OCI-LY1 (cell line): ENCODE measurements around the gene FBXW7.

ENCODE experiments used
- H2AFZ ChIP-seq: fragments of 200-600 bp; sonication (generic), shearing (Covaris generic); 2 replicates; pipeline ENCODE4 v1.6.0; 2014; ENCODE audit warnings: antibody characterized with exemption, mild to moderate bottlenecking, low read length
- H3F3A ChIP-seq: fragments of 200-600 bp; sonication (generic), shearing (Covaris generic); 2 replicates; pipeline ENCODE4 v1.6.0; 2014; ENCODE audit warnings: mild to moderate bottlenecking, antibody characterized with exemption, low read length, moderate library complexity; ENCODE audit not compliant: insufficient read depth
- H3K27ac ChIP-seq: fragments of 200-600 bp; sonication (generic); 2 replicates; pipeline ENCODE4 v1.5.1; 2014; ENCODE audit warnings: low read length, mixed run types, mild to moderate bottlenecking, low read depth; ENCODE audit not compliant: poor library complexity, severe bottlenecking
- H3K27me3 ChIP-seq: fragments of 200-600 bp; sonication (generic); 2 replicates; pipeline ENCODE4 v1.6.0; 2014; ENCODE audit warnings: antibody characterized with exemption, mild to moderate bottlenecking, low read length, moderate library complexity; ENCODE audit not compliant: insufficient read depth
- H3K36me3 ChIP-seq: fragments of 200-600 bp; sonication (generic); 2 replicates; pipeline ENCODE4 v1.6.1; 2014; ENCODE audit warnings: mild to moderate bottlenecking, antibody characterized with exemption, low read length, moderate library complexity, mixed read lengths; ENCODE audit not compliant: insufficient read depth
- H3K4me1 ChIP-seq: fragments of 200-600 bp; sonication (generic); 2 replicates; pipeline ENCODE4 v1.5.1; 2014; ENCODE audit warnings: mild to moderate bottlenecking, low read length, moderate library complexity; ENCODE audit not compliant: insufficient read depth, severe bottlenecking
- H3K4me2 ChIP-seq: fragments of 200-600 bp; sonication (generic), shearing (Covaris generic); 2 replicates; pipeline ENCODE4 v1.6.1; 2014; ENCODE audit warnings: low read length
- H3K4me3 ChIP-seq: fragments of 200-600 bp; sonication (generic); 2 replicates; pipeline ENCODE4 v1.5.1; 2014; ENCODE audit warnings: low read length, low read depth, mild to moderate bottlenecking, mixed read lengths; ENCODE audit not compliant: poor library complexity, severe bottlenecking
- H3K79me2 ChIP-seq: fragments of 200-600 bp; shearing (Covaris generic); 2 replicates; pipeline ENCODE4 v1.6.1; 2016; ENCODE audit warnings: mixed run types, low read length, mixed read lengths; ENCODE audit not compliant: insufficient read depth
- H3K9ac ChIP-seq: fragments of 200-600 bp; sonication (generic), shearing (Covaris generic); 2 replicates; pipeline ENCODE4 v1.6.1; 2014; ENCODE audit warnings: mild to moderate bottlenecking, low read length, mixed read lengths
- H3K9me2 ChIP-seq: fragments of 200-600 bp; sonication (generic), shearing (Covaris generic); 2 replicates; pipeline ENCODE4 v1.6.1; 2014; ENCODE audit warnings: low read depth, mild to moderate bottlenecking, low read length, mixed read lengths
- H3K9me3 ChIP-seq: fragments of 200-600 bp; shearing (Covaris generic); 2 replicates; pipeline ENCODE4 v1.6.1; 2014; ENCODE audit warnings: low read length, mixed read lengths
- H4K20me1 ChIP-seq: fragments of 200-600 bp; sonication (generic), shearing (Covaris generic); 2 replicates; pipeline ENCODE4 v1.6.0; 2016; ENCODE audit warnings: mild to moderate bottlenecking, low read length; ENCODE audit not compliant: insufficient read depth
- EZH2 ChIP-seq: fragments of 200-600 bp; sonication (generic), shearing (Covaris generic); IDR thresholded peaks from 2 replicates; pipeline ENCODE4 v1.8.0; 2017; ENCODE audit warnings: borderline replicate concordance, mixed run types, mild to moderate bottlenecking, antibody characterized with exemption, low read length, moderate library complexity, mixed read lengths
- TF ChIP-seq, protein P1 (sequence below): fragments of 200-600 bp; sonication (generic), shearing (Covaris generic); IDR thresholded peaks from 2 replicates; pipeline ENCODE4 v1.5.1; 2017; ENCODE audit warnings: mild to moderate bottlenecking, antibody characterized with exemption, low read length, moderate library complexity, mixed read lengths

FBXW7 gene

DNA sequence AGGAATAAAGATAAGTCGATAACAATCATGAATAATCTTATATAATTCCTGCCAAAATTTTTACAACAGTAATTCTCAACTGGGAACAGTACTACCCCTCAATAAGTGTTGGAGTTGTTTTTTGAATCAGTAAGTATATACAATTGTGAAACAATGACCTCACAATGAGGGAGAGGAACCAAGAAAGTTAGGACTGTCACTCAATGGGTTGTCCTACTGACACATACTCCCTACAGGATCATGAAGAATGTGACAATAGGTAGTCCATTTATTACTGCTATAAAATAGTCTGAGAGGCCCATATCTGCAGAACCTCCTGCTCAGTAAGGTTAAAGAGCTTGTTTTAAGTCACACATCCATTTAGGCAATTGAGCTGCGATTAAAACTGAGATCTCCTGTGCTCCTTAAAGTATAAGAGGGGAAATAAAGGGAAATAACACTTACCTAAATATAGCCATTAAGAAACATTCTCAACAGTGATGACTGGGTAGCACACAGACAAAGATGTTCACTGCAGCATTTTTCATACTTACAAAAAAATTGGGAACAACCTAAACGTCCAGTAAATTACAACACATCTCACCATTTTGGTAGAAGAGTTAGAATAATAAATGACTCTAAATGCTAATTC is 26.2 kb downstream of the FBXW7 start:
- Histone ChIP-seq H3K9me2 (no peaks in the 10 kb centered on the region), H4K20me1 (no peaks in the 10 kb centered on the region), H3K27ac (peak overlapping the region; percentile 14), H2AFZ (no peak overlapping the region), H3K36me3 (peaks cover 45% of the 10 kb centered on the region), H3F3A (no peaks in the 10 kb centered on the region), H3K4me3 (no peak overlapping the region), H3K9ac (no peak overlapping the region), H3K4me2 (no peak overlapping the region), H3K9me3 (no peaks in the 10 kb centered on the region), H3K27me3 (no peaks in the 10 kb centered on the region), H3K4me1 (peaks cover 34% of the 10 kb centered on the region), H3K79me2 (peaks cover 91% of the 10 kb centered on the region)
- TF ChIP-seq, protein P1, sequence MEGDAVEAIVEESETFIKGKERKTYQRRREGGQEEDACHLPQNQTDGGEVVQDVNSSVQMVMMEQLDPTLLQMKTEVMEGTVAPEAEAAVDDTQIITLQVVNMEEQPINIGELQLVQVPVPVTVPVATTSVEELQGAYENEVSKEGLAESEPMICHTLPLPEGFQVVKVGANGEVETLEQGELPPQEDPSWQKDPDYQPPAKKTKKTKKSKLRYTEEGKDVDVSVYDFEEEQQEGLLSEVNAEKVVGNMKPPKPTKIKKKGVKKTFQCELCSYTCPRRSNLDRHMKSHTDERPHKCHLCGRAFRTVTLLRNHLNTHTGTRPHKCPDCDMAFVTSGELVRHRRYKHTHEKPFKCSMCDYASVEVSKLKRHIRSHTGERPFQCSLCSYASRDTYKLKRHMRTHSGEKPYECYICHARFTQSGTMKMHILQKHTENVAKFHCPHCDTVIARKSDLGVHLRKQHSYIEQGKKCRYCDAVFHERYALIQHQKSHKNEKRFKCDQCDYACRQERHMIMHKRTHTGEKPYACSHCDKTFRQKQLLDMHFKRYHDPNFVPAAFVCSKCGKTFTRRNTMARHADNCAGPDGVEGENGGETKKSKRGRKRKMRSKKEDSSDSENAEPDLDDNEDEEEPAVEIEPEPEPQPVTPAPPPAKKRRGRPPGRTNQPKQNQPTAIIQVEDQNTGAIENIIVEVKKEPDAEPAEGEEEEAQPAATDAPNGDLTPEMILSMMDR = no peak
- TF ChIP-seq EZH2 = no peak

DNA sequence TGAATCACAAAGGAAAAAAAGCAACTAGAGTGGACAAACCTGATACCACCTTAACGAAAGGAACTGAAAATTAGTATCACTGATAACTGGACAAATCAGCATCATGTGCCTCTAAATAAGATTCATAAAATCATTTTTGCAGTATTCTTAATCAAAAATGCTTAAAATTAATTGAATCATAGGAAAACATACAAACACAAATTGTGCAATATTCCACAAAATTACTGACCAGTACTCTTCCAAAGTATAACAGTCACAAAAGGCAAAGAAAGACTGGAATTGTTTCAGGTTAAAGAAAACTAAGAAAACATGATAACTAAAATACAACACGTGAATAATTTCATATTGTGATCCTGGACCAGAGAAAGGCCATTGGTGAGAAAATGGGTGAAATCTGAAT is 27.1 kb downstream of the FBXW7 start:
- H3K4me1 ChIP-seq = peaks cover 42% of the 10 kb centered on the region
- no peak overlapping the region for H3K4me3 ChIP-seq
- peaks cover 38% of the 10 kb centered on the region for H3K36me3 ChIP-seq
- no peaks in the 10 kb centered on the region for H3K9me2 ChIP-seq
- no peaks in the 10 kb centered on the region for H3K9me3 ChIP-seq
- H3K4me2 ChIP-seq = no peak overlapping the region
- H4K20me1 ChIP-seq = no peaks in the 10 kb centered on the region
- H3F3A ChIP-seq = no peaks in the 10 kb centered on the region
- H3K79me2 ChIP-seq = peaks cover 91% of the 10 kb centered on the region
- no peak overlapping the region for H2AFZ ChIP-seq
- no peaks in the 10 kb centered on the region for H3K27me3 ChIP-seq
- no peak overlapping the region for H3K27ac ChIP-seq
- H3K9ac ChIP-seq = no peak overlapping the region
- TF ChIP-seq, protein P1 = no peak
- no peak for TF ChIP-seq EZH2

GRCh38 chr4:152508386-152508785 is 27.5 kb downstream of the FBXW7 start:
- H2AFZ ChIP-seq = no peak overlapping the region
- no peaks in the 10 kb centered on the region for H3K9me2 ChIP-seq
- H3F3A ChIP-seq = no peaks in the 10 kb centered on the region
- H3K79me2 ChIP-seq = peaks cover 91% of the 10 kb centered on the region
- H3K36me3 ChIP-seq = peaks cover 34% of the 10 kb centered on the region
- H3K4me3 ChIP-seq = no peak overlapping the region
- no peaks in the 10 kb centered on the region for H3K9me3 ChIP-seq
- H4K20me1 ChIP-seq = no peaks in the 10 kb centered on the region
- H3K4me2 ChIP-seq = no peak overlapping the region
- H3K9ac ChIP-seq = no peak overlapping the region
- TF ChIP-seq, protein P1 = no peak
- peaks cover 46% of the 10 kb centered on the region for H3K4me1 ChIP-seq
- no peaks in the 10 kb centered on the region for H3K27me3 ChIP-seq
- H3K27ac ChIP-seq = no peak overlapping the region
